WTC11 (cell line): Measurements from ENCODE around the gene TNFSF11. TPM values are rescaled to one million over a fixed set of nuclear protein-coding genes. Genes with fewer than 3 reads are reported as not detected.

Experiments
- ATAC-seq: fragments of 200-7000 bp; cut with Tn5 transposase; 2 replicates; pipeline ENCODE4 v1.10.0; 2021; ENCODE audit warnings: mild to moderate bottlenecking, moderate library complexity
- CTCF ChIA-PET: fragments of 300-600 bp; sonication (Branson Sonifier 250); formaldehyde crosslinking; loops from one replicate; lab custom pipeline; 2021; ENCODE audit warnings: antibody characterized with exemption; lab: Charles Lee
- POLR2A ChIA-PET: fragments of 350-600 bp; sonication (Branson Sonifier 250); formaldehyde crosslinking; loops from one replicate; lab custom pipeline; 2021; ENCODE audit warnings: antibody characterized with exemption; lab: Charles Lee
- DNase-seq: peaks from one replicate; pipeline ENCODE4 v3.0.0; 2021; ENCODE audit warnings: low spot score
- H3K27ac Mint-ChIP-seq: 2 replicates; pipeline ENCODE4 v1.8.0; 2021; ENCODE audit warnings: mixed read lengths
- H3K27me3 Mint-ChIP-seq: 2 replicates; pipeline ENCODE4 v1.8.0; 2021; ENCODE audit warnings: low read depth, mild to moderate bottlenecking, moderate library complexity, mixed read lengths
- H3K36me3 Mint-ChIP-seq: 2 replicates; pipeline ENCODE4 v1.8.0; 2021; ENCODE audit warnings: mixed read lengths
- H3K4me1 Mint-ChIP-seq: 2 replicates; pipeline ENCODE4 v1.8.0; 2022; ENCODE audit warnings: mixed read lengths
- H3K4me3 Mint-ChIP-seq: 2 replicates; pipeline ENCODE4 v1.8.0; 2021; ENCODE audit warnings: mild to moderate bottlenecking, moderate library complexity, mixed read lengths
- H3K9me3 Mint-ChIP-seq: 2 replicates; pipeline ENCODE4 v1.8.0; 2021; ENCODE audit warnings: mixed read lengths
- AR ChIP-seq: fragments of 250-450 bp; sonication (Bioruptor Pico); IDR thresholded peaks from 2 replicates; pipeline ENCODE4 v1.9.0; 2021; ENCODE audit warnings: mild to moderate bottlenecking
- ATF3 ChIP-seq: sonication (generic); formaldehyde crosslinking; conservative IDR thresholded peaks from 2 replicates; pipeline ENCODE4 v1.8.1; 2022; ENCODE audit warnings: mild to moderate bottlenecking, missing genetic modification reagents
- CREM ChIP-seq: sonication (generic); formaldehyde crosslinking; IDR thresholded peaks from 2 replicates; pipeline ENCODE4 v1.8.1; 2022; ENCODE audit warnings: mild to moderate bottlenecking, missing genetic modification reagents, moderate library complexity
- E2F4 ChIP-seq: sonication (generic); formaldehyde crosslinking; IDR thresholded peaks from 2 replicates; pipeline ENCODE4 v1.8.1; 2022; ENCODE audit warnings: low read depth, mild to moderate bottlenecking, moderate library complexity, missing genetic modification reagents, borderline replicate concordance
- E2F5 ChIP-seq: sonication (generic); formaldehyde crosslinking; IDR thresholded peaks from 2 replicates; pipeline ENCODE4 v1.8.1; 2022; ENCODE audit warnings: mild to moderate bottlenecking, moderate library complexity, missing genetic modification reagents
- ERG ChIP-seq: fragments of 250-450 bp; sonication (Bioruptor Pico); IDR thresholded peaks from 2 replicates; pipeline ENCODE4 v1.8.0; 2021; ENCODE audit warnings: mild to moderate bottlenecking
- FOXP1 ChIP-seq: sonication (generic); formaldehyde crosslinking; IDR thresholded peaks from 2 replicates; pipeline ENCODE4 v1.8.0; 2022; ENCODE audit warnings: missing genetic modification reagents, mild to moderate bottlenecking, moderate library complexity, borderline replicate concordance
- GTF2I ChIP-seq: fragments of 250-450 bp; sonication (Bioruptor Pico); conservative IDR thresholded peaks from 2 replicates; pipeline ENCODE4 v1.4.0; 2021; ENCODE audit warnings: mild to moderate bottlenecking
- HMGXB4 ChIP-seq: sonication (generic); formaldehyde crosslinking; IDR thresholded peaks from 2 replicates; pipeline ENCODE4 v1.8.1; 2023; ENCODE audit warnings: mild to moderate bottlenecking, moderate library complexity, missing genetic modification reagents
- JAZF1 ChIP-seq: fragments of 250-450 bp; sonication (Bioruptor Pico); IDR thresholded peaks from 2 replicates; pipeline ENCODE4 v1.9.0; 2021; ENCODE audit warnings: moderate library complexity, mild to moderate bottlenecking, inconsistent platforms
- NFATC4 ChIP-seq: fragments of 250-450 bp; sonication (Bioruptor Pico); IDR thresholded peaks from 2 replicates; pipeline ENCODE4 v1.9.0; 2021; ENCODE audit warnings: mild to moderate bottlenecking
- NFYB ChIP-seq: sonication (generic); formaldehyde crosslinking; conservative IDR thresholded peaks from 2 replicates; pipeline ENCODE4 v1.8.0; 2022; ENCODE audit warnings: low read depth, missing genetic modification reagents
- NR2C2 ChIP-seq: sonication (generic); formaldehyde crosslinking; IDR thresholded peaks from 2 replicates; pipeline ENCODE4 v1.8.0; 2022; ENCODE audit warnings: mild to moderate bottlenecking, missing genetic modification reagents
- OVOL2 ChIP-seq: fragments of 250-450 bp; sonication (Bioruptor Pico); IDR thresholded peaks from 2 replicates; pipeline ENCODE4 v1.9.0; 2021; ENCODE audit warnings: mild to moderate bottlenecking, borderline replicate concordance
- PRDM15 ChIP-seq: sonication (generic); formaldehyde crosslinking; IDR thresholded peaks from 2 replicates; pipeline ENCODE4 v1.8.0; 2022; ENCODE audit warnings: missing genetic modification reagents
- SMAD3 ChIP-seq: sonication (generic); formaldehyde crosslinking; IDR thresholded peaks from 2 replicates; pipeline ENCODE4 v1.8.0; 2022; ENCODE audit warnings: missing genetic modification reagents, mild to moderate bottlenecking, borderline replicate concordance
- SP1 ChIP-seq: sonication (generic); formaldehyde crosslinking; conservative IDR thresholded peaks from 2 replicates; pipeline ENCODE4 v1.8.1; 2022; ENCODE audit warnings: missing genetic modification reagents
- STAT6 ChIP-seq: sonication (generic); formaldehyde crosslinking; conservative IDR thresholded peaks from 2 replicates; pipeline ENCODE4 v1.8.1; 2023; ENCODE audit warnings: mild to moderate bottlenecking, low read depth, missing genetic modification reagents, moderate library complexity
- TEAD4 ChIP-seq: sonication (generic); formaldehyde crosslinking; IDR thresholded peaks from 2 replicates; pipeline ENCODE4 v1.8.0; 2022; ENCODE audit warnings: mild to moderate bottlenecking, missing genetic modification reagents
- ZNF219 ChIP-seq: sonication (generic); formaldehyde crosslinking; IDR thresholded peaks from 2 replicates; pipeline ENCODE4 v1.8.0; 2023; ENCODE audit warnings: missing genetic modification reagents, mild to moderate bottlenecking, borderline replicate concordance
- ZNF416 ChIP-seq: fragments of 250-450 bp; sonication (Bioruptor Pico); IDR thresholded peaks from 2 replicates; pipeline ENCODE4 v1.9.0; 2021; ENCODE audit warnings: mild to moderate bottlenecking, inconsistent platforms
- total RNA-seq: library from RNA; stranded (reverse); gene quantifications from 3 replicates; pipeline ENCODE4 v1.2.3, GENCODE V29; 2021

TNFSF11 gene
- total RNA-seq, 1 experiment from 2014 or later, result 6.1 TPM

GRCh38 chr13:42617221-42617620 lies 43.3 kb downstream of the TNFSF11 start (continued):
- TF ChIP-seq ERG (CRISPR knock-in tag) (no peak), AR (CRISPR knock-in tag) (no peak), E2F5 (CRISPR knock-in tag) (no peak), OVOL2 (no peak), CREM (CRISPR knock-in tag) (no peak), NR2C2 (CRISPR knock-in tag) (no peak), ATF3 (CRISPR knock-in tag) (no peak), JAZF1 (CRISPR knock-in tag) (no peak), TEAD4 (CRISPR knock-in tag) (no peak), ZNF416 (no peak), STAT6 (no peak), PRDM15 (CRISPR knock-in tag) (no peak)
- TF ChIP-seq, all 79 proteins: peak for 0

- H3K36me3 Mint-ChIP-seq, result no peaks in the 10 kb centered on the region
- CTCF ChIA-PET, result no interaction called here
- no peak for ATAC-seq
- POLR2A ChIA-PET, result no interaction called here
- peaks cover 5% of the 10 kb centered on the region for H3K4me1 Mint-ChIP-seq
- no peak for DNase-seq
- no peaks in the 10 kb centered on the region for H3K9me3 Mint-ChIP-seq
- no peak overlapping the region for H3K4me3 Mint-ChIP-seq
- no peaks in the 10 kb centered on the region for H3K27me3 Mint-ChIP-seq
- no peak overlapping the region for H3K27ac Mint-ChIP-seq
- TF ChIP-seq SP1 (no peak), HMGXB4 (CRISPR knock-in tag) (no peak), FOXP1 (CRISPR knock-in tag) (no peak), E2F4 (no peak), ERG (CRISPR knock-in tag) (no peak), SMAD3 (CRISPR knock-in tag) (no peak), NFATC4 (no peak), NFYB (CRISPR knock-in tag) (no peak), NR2C2 (CRISPR knock-in tag) (no peak), GTF2I (CRISPR knock-in tag) (no peak), ZNF219 (CRISPR knock-in tag) (no peak), TEAD4 (CRISPR knock-in tag) (no peak)
These were observed 50.0 kb downstream of the TNFSF11 start for GRCh38 chr13:42623916-42624315.
